HepG2 (cell line): ENCODE measurements around the gene BDP1. TPM values are rescaled to one million over a fixed set of nuclear protein-coding genes. Genes with fewer than 3 reads are reported as not detected.

Experiments used
- CBX2 ChIP-seq, 2 experiments: fragments of 200-600 bp in 1 of 2; sonication (generic); formaldehyde crosslinking in 1 of 2; IDR thresholded peaks; 2 replicates each; pipeline versions ENCODE4 v1.7.0 to v1.8.1; 2018 to 2022; ENCODE audit warnings: low read depth in 2 of 2, low read length in 1 of 2, mild to moderate bottlenecking in 1 of 2, missing genetic modification reagents in 1 of 2
- HDAC1 ChIP-seq: sonication (generic); formaldehyde crosslinking; IDR thresholded peaks from 2 replicates; pipeline ENCODE4 v1.5.1; 2020; ENCODE audit warnings: mild to moderate bottlenecking, missing genetic modification reagents
- RFXANK ChIP-seq: IDR thresholded peaks from 2 replicates; pipeline ENCODE4 v1.6.1; 2016
- SPEN ChIP-seq: sonication (generic); formaldehyde crosslinking; IDR thresholded peaks from 2 replicates; pipeline ENCODE4 v1.5.1; 2020; ENCODE audit warnings: low read depth, mild to moderate bottlenecking, missing genetic modification reagents
- SRSF9 ChIP-seq: fragments of 200-400 bp; formaldehyde crosslinking; IDR thresholded peaks from 2 replicates; pipeline ENCODE4 v1.6.1; 2018; ENCODE audit warnings: borderline replicate concordance, mild to moderate bottlenecking, low read depth, low read length; ENCODE audit not compliant: insufficient read depth, poor library complexity, severe bottlenecking
- SSRP1 ChIP-seq: IDR thresholded peaks from 2 replicates; pipeline ENCODE4 v1.6.1; 2016; ENCODE audit warnings: control low read depth
- TARDBP ChIP-seq: sonication (generic); formaldehyde crosslinking; IDR thresholded peaks from 2 replicates; pipeline ENCODE4 v1.8.0; 2022; ENCODE audit warnings: mild to moderate bottlenecking, missing genetic modification reagents
- ZC3H4 ChIP-seq: sonication (generic); formaldehyde crosslinking; IDR thresholded peaks from 2 replicates; pipeline ENCODE4 v1.4.0; 2020; ENCODE audit warnings: missing genetic modification reagents, borderline replicate concordance
- ZNF24 ChIP-seq: fragments of 450-650 bp; IDR thresholded peaks from 2 replicates; pipeline ENCODE4 v1.6.1; 2017; ENCODE audit warnings: antibody characterized with exemption, mild to moderate bottlenecking
- ZNF282 ChIP-seq: fragments of 450-650 bp; IDR thresholded peaks from 2 replicates; pipeline ENCODE4 v1.6.1; 2018; ENCODE audit not compliant: partially characterized antibody
- ZNF343 ChIP-seq: sonication (generic); formaldehyde crosslinking; IDR thresholded peaks from 2 replicates; pipeline ENCODE4 v1.4.0; 2020; ENCODE audit warnings: mild to moderate bottlenecking, missing genetic modification reagents
- ZNF703 ChIP-seq: sonication (generic); formaldehyde crosslinking; IDR thresholded peaks from 2 replicates; pipeline ENCODE4 v1.5.1; 2020; ENCODE audit warnings: missing genetic modification reagents, mild to moderate bottlenecking, moderate library complexity, borderline replicate concordance
- ZNF775 ChIP-seq: sonication (generic); formaldehyde crosslinking; IDR thresholded peaks from 2 replicates; pipeline ENCODE4 v1.4.0; 2020; ENCODE audit warnings: missing genetic modification reagents, mild to moderate bottlenecking, moderate library complexity, borderline replicate concordance
- ZNF780A ChIP-seq: sonication (generic); formaldehyde crosslinking; IDR thresholded peaks from 2 replicates; pipeline ENCODE4 v1.8.0; 2022; ENCODE audit warnings: mild to moderate bottlenecking, missing genetic modification reagents, moderate library complexity
- polyA plus RNA-seq, 8 experiments: library from polyadenylated mRNA; depleted of rRNA in 3 of 8; stranded (reverse) in 7 of 8; unstranded in 1 of 8; fragments of >200 nt; fragmentation: Illumina TruSeq in 4 of 8; extraction: Trizol in 4 of 8; gene quantifications; 2 replicates each; pipeline versions ENCODE4 v1.2.1 to v1.2.3, GENCODE V29; 2011 to 2016; ENCODE audit warnings: low read depth in 4 of 8, missing spikeins in 1 of 8, mixed read lengths in 1 of 8; ENCODE audit not compliant: insufficient read depth in 1 of 8
- total RNA-seq, 5 experiments: library from RNA; depleted of rRNA; stranded (reverse); fragments of >200 nt; fragmentation: Illumina TruSeq; extraction: Trizol; gene quantifications; 2 replicates each; pipeline ENCODE4 v1.2.3, GENCODE V29; 2016; ENCODE audit warnings: low read depth in 1 of 5
- TF ChIP-seq, protein P1 (sequence below): sonication (generic); formaldehyde crosslinking; IDR thresholded peaks from 2 replicates; pipeline ENCODE4 v1.4.0; 2020; ENCODE audit warnings: missing genetic modification reagents
- TF ChIP-seq, protein P2 (sequence below): sonication (generic); formaldehyde crosslinking; IDR thresholded peaks from 2 replicates; pipeline ENCODE4 v1.4.0; 2020; ENCODE audit warnings: missing genetic modification reagents, borderline replicate concordance
- TF ChIP-seq, protein P3 (sequence below): sonication (generic); formaldehyde crosslinking; IDR thresholded peaks from 2 replicates; pipeline ENCODE4 v1.4.0; 2020; ENCODE audit warnings: missing genetic modification reagents
- TF ChIP-seq, protein P4 (sequence below): sonication (generic); formaldehyde crosslinking; IDR thresholded peaks from 2 replicates; pipeline ENCODE4 v1.5.1; 2020; ENCODE audit warnings: missing genetic modification reagents, mild to moderate bottlenecking, borderline replicate concordance

BDP1 gene
- total and polyA plus RNA-seq, 2 of the 13 experiments (the other 11 are each of a cell fraction or from before 2014, with no cell fraction given), result 10.2 to 22.4 TPM

DNA sequence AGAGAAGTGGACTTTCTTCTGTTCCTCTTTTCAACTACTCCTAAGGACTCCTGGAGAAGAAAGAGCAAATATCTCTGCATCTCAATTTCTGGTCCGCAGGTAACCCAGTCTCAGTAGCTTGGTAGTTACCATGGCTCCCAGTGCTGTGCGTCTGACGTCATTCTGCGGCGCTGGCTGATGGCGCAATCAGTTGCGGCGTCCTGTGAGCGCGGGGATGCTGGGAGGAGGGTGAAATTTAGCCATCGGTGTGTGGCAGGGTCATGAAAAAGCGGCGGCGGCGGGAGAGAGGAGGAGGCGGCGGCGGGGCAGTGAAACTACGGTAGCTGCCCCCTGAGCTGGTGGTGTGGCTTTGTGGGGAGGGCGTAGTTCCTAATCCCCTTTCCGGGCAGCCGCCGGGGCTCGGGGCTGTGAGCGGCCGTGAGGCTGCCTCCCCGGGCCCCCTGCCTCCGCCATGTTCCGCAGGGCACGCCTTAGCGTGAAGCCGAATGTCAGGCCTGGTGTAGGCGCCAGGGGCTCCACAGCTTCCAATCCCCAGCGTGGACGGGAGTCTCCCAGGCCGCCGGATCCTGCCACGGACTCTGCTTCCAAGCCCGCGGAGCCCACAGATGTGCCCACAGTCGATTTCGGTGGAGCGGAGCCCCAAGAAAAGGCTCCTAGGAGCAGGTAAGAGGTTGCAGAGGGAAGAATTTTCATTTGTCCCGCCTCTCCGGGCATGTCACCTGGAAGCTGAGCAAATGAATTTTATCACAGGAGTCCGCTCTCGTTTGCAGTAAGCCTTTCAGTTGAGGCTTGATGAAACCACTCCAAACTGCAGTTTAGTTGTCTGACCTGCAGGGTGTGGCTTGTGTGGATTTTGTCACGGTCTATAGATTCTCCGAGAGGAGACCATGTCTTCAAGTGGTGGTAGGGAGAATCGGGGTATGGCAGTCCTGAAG, at the start of gene BDP1 (continued):
- TF ChIP-seq HDAC1, result peak; percentile 95
- TF ChIP-seq, protein P1, sequence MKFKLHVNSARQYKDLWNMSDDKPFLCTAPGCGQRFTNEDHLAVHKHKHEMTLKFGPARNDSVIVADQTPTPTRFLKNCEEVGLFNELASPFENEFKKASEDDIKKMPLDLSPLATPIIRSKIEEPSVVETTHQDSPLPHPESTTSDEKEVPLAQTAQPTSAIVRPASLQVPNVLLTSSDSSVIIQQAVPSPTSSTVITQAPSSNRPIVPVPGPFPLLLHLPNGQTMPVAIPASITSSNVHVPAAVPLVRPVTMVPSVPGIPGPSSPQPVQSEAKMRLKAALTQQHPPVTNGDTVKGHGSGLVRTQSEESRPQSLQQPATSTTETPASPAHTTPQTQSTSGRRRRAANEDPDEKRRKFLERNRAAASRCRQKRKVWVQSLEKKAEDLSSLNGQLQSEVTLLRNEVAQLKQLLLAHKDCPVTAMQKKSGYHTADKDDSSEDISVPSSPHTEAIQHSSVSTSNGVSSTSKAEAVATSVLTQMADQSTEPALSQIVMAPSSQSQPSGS, result peak; percentile 99
- TF ChIP-seq ZC3H4, result no peak; the same call in 1 of the 2 replicates
- no peak for TF ChIP-seq CBX2 (IDR thresholded peaks at IDR 0.05; ENCODE audit: low read depth, low read length)
- TF ChIP-seq CBX2 (CRISPR knock-in tag; IDR thresholded peaks at IDR 0.05; ENCODE audit: low read depth), result peak; percentile 73; the same call in 1 of the 2 replicates
- TF ChIP-seq ZNF282, result no peak
- no peak for TF ChIP-seq SRSF9
- TF ChIP-seq, protein P2, sequence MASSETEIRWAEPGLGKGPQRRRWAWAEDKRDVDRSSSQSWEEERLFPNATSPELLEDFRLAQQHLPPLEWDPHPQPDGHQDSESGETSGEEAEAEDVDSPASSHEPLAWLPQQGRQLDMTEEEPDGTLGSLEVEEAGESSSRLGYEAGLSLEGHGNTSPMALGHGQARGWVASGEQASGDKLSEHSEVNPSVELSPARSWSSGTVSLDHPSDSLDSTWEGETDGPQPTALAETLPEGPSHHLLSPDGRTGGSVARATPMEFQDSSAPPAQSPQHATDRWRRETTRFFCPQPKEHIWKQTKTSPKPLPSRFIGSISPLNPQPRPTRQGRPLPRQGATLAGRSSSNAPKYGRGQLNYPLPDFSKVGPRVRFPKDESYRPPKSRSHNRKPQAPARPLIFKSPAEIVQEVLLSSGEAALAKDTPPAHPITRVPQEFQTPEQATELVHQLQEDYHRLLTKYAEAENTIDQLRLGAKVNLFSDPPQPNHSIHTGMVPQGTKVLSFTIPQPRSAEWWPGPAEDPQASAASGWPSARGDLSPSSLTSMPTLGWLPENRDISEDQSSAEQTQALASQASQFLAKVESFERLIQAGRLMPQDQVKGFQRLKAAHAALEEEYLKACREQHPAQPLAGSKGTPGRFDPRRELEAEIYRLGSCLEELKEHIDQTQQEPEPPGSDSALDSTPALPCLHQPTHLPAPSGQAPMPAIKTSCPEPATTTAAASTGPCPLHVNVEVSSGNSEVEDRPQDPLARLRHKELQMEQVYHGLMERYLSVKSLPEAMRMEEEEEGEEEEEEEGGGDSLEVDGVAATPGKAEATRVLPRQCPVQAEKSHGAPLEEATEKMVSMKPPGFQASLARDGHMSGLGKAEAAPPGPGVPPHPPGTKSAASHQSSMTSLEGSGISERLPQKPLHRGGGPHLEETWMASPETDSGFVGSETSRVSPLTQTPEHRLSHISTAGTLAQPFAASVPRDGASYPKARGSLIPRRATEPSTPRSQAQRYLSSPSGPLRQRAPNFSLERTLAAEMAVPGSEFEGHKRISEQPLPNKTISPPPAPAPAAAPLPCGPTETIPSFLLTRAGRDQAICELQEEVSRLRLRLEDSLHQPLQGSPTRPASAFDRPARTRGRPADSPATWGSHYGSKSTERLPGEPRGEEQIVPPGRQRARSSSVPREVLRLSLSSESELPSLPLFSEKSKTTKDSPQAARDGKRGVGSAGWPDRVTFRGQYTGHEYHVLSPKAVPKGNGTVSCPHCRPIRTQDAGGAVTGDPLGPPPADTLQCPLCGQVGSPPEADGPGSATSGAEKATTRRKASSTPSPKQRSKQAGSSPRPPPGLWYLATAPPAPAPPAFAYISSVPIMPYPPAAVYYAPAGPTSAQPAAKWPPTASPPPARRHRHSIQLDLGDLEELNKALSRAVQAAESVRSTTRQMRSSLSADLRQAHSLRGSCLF (CRISPR knock-in tag), result no peak
- TF ChIP-seq SSRP1 (CRISPR knock-in tag), result no peak
- TF ChIP-seq, protein P3, sequence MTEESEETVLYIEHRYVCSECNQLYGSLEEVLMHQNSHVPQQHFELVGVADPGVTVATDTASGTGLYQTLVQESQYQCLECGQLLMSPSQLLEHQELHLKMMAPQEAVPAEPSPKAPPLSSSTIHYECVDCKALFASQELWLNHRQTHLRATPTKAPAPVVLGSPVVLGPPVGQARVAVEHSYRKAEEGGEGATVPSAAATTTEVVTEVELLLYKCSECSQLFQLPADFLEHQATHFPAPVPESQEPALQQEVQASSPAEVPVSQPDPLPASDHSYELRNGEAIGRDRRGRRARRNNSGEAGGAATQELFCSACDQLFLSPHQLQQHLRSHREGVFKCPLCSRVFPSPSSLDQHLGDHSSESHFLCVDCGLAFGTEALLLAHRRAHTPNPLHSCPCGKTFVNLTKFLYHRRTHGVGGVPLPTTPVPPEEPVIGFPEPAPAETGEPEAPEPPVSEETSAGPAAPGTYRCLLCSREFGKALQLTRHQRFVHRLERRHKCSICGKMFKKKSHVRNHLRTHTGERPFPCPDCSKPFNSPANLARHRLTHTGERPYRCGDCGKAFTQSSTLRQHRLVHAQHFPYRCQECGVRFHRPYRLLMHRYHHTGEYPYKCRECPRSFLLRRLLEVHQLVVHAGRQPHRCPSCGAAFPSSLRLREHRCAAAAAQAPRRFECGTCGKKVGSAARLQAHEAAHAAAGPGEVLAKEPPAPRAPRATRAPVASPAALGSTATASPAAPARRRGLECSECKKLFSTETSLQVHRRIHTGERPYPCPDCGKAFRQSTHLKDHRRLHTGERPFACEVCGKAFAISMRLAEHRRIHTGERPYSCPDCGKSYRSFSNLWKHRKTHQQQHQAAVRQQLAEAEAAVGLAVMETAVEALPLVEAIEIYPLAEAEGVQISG (CRISPR knock-in tag), result peak; percentile 83
- no peak for TF ChIP-seq ZNF775 (CRISPR knock-in tag)
- TF ChIP-seq ZNF703 (CRISPR knock-in tag), result no peak
- peak; percentile 83 for TF ChIP-seq SPEN (CRISPR knock-in tag)
- no peak for TF ChIP-seq ZNF343 (CRISPR knock-in tag)
- no peak for TF ChIP-seq RFXANK
- TF ChIP-seq TARDBP, result peak; percentile 75; the same call in 1 of the 2 replicates
- TF ChIP-seq, protein P4, sequence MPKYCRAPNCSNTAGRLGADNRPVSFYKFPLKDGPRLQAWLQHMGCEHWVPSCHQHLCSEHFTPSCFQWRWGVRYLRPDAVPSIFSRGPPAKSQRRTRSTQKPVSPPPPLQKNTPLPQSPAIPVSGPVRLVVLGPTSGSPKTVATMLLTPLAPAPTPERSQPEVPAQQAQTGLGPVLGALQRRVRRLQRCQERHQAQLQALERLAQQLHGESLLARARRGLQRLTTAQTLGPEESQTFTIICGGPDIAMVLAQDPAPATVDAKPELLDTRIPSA, result peak; percentile 41; the same call in 1 of the 2 replicates
- TF ChIP-seq ZNF780A (CRISPR knock-in tag), result no peak
- TF ChIP-seq ZNF24, result no peak
